ENCODE results near the gene PTPN6.
A peak's percentile ranks its signal among the peaks of the same experiment; 100 is the strongest.

Gene PTPN6

GRCh38 chr12:6942331-6942665, 8.9 kb upstream of the PTPN6 start:
- no peak for DNase-seq

GRCh38 chr12:6943389-6943721, 7.8 kb upstream of the PTPN6 start:
- peak; percentile 84 for DNase-seq

GRCh38 chr12:6943722-6944380, 7.3 kb upstream of the PTPN6 start, which contains the start of the genes C12orf57 and RNU7-1:
Gene C12orf57 (plus strand): TSS chr12:6944022. CDS start chr12:6944122, 100 bp downstream.
Gene RNU7-1 (plus strand): TSS chr12:6943816.
- DNase-seq = peak; percentile 87

GRCh38 chr12:6944381-6945186, 6.6 kb upstream of the PTPN6 start:
- DNase-seq = peak; percentile 95

- no peak for DNase-seq
These were observed 5.5 kb upstream of the PTPN6 start for GRCh38 chr12:6945613-6946012.

GRCh38 chr12:6946033-6946919, 4.9 kb upstream of the PTPN6 start:
- peak; percentile 95 for DNase-seq

- no peak for DNase-seq
These were observed 4.2 kb upstream of the PTPN6 start for GRCh38 chr12:6946920-6947374.

GRCh38 chr12:6947615-6948014, 3.5 kb upstream of the PTPN6 start:
- DNase-seq = no peak

GRCh38 chr12:6948873-6949594, 2.1 kb upstream of the PTPN6 start:
- DNase-seq = no peak

GRCh38 chr12:6950401-6950801, 755 bp upstream of the PTPN6 start:
- no peak for DNase-seq

- no peak for DNase-seq
These were observed 480 bp downstream of the PTPN6 start for GRCh38 chr12:6951551-6952120.

GRCh38 chr12:6952121-6952862, 1.1 kb downstream of the PTPN6 start:
- DNase-seq = no peak

GRCh38 chr12:6952863-6953441, 1.8 kb downstream of the PTPN6 start:
- no peak for DNase-seq

- no peak for DNase-seq
These were observed 2.5 kb downstream of the PTPN6 start for GRCh38 chr12:6953442-6954315.

- no peak for DNase-seq
These were observed 3.4 kb downstream of the PTPN6 start for GRCh38 chr12:6954316-6955107.

- DNase-seq = no peak
These were observed 4.2 kb downstream of the PTPN6 start for GRCh38 chr12:6955108-6956020.

GRCh38 chr12:6956021-6956727, 5.0 kb downstream of the PTPN6 start:
- no peak for DNase-seq

Data from NCI-H1105 (cell line).